Uterus (tissue), 2 donors: Measurements from ENCODE around the gene COPZ1.

Source experiments
- CTCF ChIP-seq, 4 experiments: fragments of 200-600 bp in 2 of 4; fragments of 450-650 bp in 2 of 4; sonication (generic) in 2 of 4; IDR thresholded peaks; one replicate each; pipeline ENCODE4 v1.5.1; 2016 to 2019; ENCODE audit warnings: antibody characterized with exemption in 4 of 4, mild to moderate bottlenecking in 2 of 4, moderate library complexity in 1 of 4
- POLR2A ChIP-seq, 2 donors: fragments of 450-650 bp; IDR thresholded peaks; one replicate each; pipeline ENCODE4 v1.6.1; 2016; ENCODE audit warnings: antibody characterized with exemption in 2 of 2, mild to moderate bottlenecking in 1 of 2, moderate library complexity in 1 of 2

GRCh38 chr12:54340846-54341245 is 15.9 kb downstream of the COPZ1 start:
- TF ChIP-seq CTCF (IDR thresholded peaks at IDR 0.05) = no peak
- TF ChIP-seq POLR2A (IDR thresholded peaks at IDR 0.05) = no peak
